ENCODE data around the gene TRIP11.

TRIP11 gene

DNA sequence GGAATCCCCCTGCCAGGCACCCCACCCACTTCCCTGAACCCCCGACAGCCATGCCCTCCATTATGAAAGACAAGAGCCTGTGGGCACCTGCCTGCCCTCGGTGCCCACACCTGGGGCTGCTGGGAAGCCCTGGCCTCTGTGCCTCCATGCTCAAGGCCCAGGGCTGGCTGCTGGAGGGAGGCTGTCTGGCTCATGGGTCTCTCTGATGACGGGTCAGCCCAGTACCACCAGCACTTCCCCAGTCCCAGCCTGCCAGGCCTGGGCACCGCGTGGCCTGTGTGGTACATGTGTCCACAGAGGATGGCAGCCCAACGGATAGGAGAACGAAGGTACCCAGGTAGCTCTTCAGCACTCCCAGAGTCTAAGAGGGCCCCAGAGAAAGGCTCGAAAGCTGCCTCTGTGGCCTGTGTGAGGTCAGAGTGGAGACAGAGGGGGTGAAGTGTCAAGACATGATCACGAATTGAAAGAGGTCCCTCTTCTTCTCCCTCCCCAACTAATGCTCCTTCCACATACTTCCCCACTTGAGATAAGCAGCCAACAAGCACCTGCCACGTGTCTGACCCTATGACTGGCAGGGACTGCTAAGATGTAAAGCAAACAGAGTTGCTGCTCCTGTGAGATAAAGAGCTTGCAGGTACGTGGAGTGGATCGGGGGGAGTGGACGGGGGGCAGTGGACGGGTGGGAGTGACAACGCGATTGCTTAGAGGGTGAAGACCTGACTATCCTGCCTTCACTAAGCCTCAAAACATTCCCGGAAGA lies 113.5 kb downstream of the TRIP11 start:
- DNase-seq (ENCODE audit: insufficient read length, low spot score) (no peak), FAIRE-seq (no peak)

DNA sequence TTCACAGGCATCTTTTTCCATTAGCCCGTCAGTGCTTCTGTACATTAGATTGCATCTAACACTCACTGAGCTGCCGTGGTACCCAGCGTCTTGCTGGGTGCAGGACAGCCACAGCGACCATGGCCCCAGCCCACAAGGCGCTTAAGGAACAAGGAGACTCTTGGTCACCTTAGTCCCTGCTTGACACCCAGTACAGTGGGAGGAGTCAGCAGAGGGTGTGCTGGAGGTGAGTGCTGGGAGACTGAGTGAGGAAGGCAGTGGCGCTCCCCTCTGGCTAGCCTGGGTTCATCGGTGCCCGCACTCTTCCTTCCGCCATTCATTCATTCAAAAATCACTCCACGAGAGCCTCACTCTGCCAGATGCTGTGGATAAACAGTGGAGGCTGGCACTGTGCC lies 114.1 kb downstream of the TRIP11 start:
- DNase-seq (ENCODE audit: insufficient read length, low spot score) (no peak), FAIRE-seq (no peak)

DNA sequence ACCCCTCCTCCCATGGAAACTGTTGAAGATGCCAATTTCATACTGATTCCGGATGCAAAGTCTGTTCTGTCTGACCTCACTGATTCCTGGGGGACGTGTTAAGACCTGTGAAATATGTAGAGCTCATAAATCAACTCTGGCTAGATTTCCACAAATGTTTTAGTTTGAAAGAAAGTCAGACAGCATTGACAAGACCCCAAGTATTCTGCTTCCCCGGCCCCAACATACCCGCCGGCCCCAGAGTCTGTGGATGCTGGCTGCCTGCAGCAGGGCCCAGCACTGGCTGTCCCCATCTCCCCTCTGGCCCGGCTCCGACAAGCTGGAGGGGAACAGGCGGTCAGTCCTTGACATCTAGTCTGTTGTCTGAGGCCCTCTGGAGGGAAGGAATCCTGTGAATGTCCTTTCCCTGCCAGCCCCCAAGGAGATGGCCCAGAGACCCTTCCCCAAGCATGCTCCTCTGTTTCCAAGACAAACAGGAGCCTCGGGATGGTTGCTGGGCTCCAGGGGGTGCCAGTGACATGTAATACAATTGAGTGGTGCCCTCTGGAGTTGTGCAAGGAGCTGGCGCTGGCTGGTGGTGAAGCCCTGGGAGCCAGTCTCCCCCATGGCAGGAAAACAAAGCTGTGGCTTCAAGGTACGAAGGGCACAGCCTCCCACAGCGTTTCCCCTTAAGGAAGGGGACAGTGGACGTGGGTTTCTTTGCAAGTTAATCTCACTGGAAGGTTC lies 114.7 kb downstream of the TRIP11 start:
- FAIRE-seq: no peak
- no peak for DNase-seq (ENCODE audit: insufficient read length, low spot score)

DNA sequence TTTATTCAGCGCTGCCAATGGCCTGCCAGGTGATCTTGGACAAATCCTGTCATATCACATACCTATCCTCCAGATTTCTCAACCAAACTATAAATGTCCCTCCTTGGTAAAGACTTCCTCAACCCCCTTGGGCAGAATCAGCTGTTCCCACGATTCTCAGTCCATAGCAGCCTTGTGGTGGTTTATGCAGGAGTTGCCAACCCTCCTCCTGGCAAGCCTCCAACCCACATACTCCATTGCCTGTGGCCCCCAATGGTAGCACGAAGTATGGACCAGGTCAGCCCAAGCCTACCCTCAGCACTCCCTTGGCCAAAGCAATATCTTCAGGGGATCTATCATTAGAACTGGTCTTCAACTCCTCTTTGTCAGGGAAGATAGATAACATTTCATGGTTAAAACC lies 119.3 kb downstream of the TRIP11 start:
- no peak for DNase-seq (ENCODE audit: insufficient read length, low spot score)
- no peak for FAIRE-seq

DNA sequence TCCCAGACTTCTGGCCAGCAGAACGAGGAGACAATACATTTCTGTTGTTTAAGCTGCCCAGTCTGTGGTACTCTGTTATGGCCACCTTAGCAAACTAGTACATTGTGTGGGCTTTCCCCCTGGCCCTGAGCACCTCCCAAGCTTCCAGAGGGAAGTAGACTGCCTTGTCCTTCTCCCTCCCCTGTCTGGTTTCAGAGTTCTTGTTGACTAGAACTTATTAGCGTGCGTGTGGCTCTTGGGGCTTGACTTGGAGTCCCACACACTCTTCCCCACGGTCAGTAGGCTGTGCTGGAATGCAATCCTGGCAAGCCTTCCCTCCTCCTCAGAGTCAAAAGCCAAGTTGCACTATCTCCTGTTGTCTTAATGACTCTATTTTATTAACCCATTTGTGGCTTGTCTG lies 120.0 kb downstream of the TRIP11 start:
- FAIRE-seq: no peak
- no peak for DNase-seq (ENCODE audit: insufficient read length, low spot score)

DNA sequence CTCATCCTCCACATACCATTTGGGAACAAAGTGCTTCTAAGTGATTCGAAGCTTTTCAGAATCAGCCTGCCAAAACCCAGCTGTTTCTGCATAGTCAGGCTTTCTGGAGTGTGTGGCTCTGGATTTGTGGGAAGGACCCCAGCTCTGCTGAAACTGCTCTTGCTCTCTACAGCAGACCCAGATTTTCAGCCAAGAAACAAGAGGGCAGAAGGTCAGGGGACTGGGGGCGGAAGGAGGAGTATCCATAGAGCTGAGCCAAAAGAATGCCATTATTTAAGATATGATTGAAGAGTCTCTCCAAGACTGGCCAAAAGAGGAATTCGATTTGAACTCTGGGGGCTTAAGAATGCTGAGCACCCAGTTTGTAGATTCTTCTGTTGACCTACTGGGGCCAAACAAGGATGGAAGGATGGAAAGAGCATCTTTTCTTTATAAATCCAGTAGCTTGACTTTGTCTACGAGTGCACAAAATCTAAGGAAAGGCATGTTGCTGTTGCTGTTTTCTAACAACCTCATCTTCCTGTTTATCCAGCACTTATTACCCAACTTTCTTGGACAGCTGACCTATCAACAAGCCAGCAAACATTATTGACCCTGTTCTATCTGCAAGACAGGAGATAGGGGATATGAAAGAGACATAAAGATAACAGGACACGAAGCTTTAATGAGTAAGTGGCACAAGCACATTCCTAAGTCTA lies 121.5 kb downstream of the TRIP11 start:
- no peak for FAIRE-seq

More for the DNA sequence above, 121.5 kb downstream of the TRIP11 start:
- DNase-seq (ENCODE audit: insufficient read length, low spot score): no peak

Measured in HTR-8/SVneo (cell line).